Ovary (tissue), 3 donors: Measurements from ENCODE around the gene S100A14.
A peak's percentile ranks its signal among the peaks of the same experiment; 100 is the strongest.

Experiments
- CTCF ChIP-seq, 3 donors: fragments of 450-650 bp in 2 of 3; fragments of 200-600 bp in 1 of 3; IDR thresholded peaks; one replicate each; pipeline versions ENCODE4 v1.5.1 to v1.8.0; 2016 to 2022; ENCODE audit warnings: antibody characterized with exemption in 3 of 3, mild to moderate bottlenecking in 1 of 3
- POLR2A ChIP-seq: fragments of 450-650 bp; IDR thresholded peaks from one replicate; pipeline ENCODE4 v1.6.1; 2017; ENCODE audit warnings: antibody characterized with exemption, mild to moderate bottlenecking, moderate library complexity
- donor health status: DM: no; HTN: no; CAD: no.

GRCh38 chr1:153626904-153627714, 11.0 kb upstream of the S100A14 start, which contains the start of gene S100A13:
- TF ChIP-seq CTCF (IDR thresholded peaks at IDR 0.05) (no peak), POLR2A (peak; percentile 62)
